ENCODE results near the gene PSD4.

- no peak for TF ChIP-seq ELF4 (IDR thresholded peaks at IDR 0.05)
- TF ChIP-seq FOXA1 (IDR thresholded peaks at IDR 0.05), result no peak
- no peak for TF ChIP-seq BHLHE40 (IDR thresholded peaks at IDR 0.05; ENCODE audit: borderline replicate concordance)
- no peak for TF ChIP-seq TARDBP (IDR thresholded peaks at IDR 0.05)
Observed at GRCh38 chr2:113172721-113173541, 840 bp upstream of the PSD4 start.
